HTR-8/SVneo (cell line): ENCODE measurements around the gene PFKFB2.
A peak's percentile ranks its signal among the peaks of the same experiment; 100 is the strongest.
"Not testable (repeated sequence)": the region's sequence is repeated elsewhere in the genome, so short reads cannot be mapped to it uniquely, and the experiment has no call there.

Experiments used
- DNase-seq: peaks from one replicate; pipeline ENCODE4 v3.0.0; 2011; ENCODE audit warnings: low spot score, mixed read lengths; ENCODE audit not compliant: insufficient read length
- FAIRE-seq: peaks from 2 replicates; lab custom pipeline; 2011; peaks lifted over from hg19 to GRCh38; lab: Jason Lieb, UNC

Gene PFKFB2

GRCh38 chr1:207035877-207036551 lies 17.1 kb upstream of the PFKFB2 start:
- no peak for DNase-seq
- FAIRE-seq: no peak

DNA sequence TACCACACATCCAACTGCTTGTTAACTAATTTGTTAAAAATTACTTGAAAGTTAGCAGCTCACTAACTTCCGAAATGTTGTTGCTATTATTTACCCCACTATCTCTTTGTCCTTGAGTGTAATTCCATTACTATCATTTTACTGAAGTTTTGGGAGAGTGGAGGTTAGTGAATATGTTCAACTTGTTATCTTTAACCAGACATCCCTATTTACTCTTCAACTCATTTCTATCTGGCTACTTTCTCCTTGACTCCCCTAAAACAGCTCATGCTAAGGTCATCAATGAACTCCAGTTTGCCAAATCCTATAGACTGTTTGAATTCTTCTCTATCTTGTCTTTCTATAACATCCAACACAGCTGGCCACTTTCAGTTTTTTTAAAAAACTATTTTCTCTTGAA lies 16.2 kb upstream of the PFKFB2 start:
- no peak for FAIRE-seq
- DNase-seq: no peak

DNA sequence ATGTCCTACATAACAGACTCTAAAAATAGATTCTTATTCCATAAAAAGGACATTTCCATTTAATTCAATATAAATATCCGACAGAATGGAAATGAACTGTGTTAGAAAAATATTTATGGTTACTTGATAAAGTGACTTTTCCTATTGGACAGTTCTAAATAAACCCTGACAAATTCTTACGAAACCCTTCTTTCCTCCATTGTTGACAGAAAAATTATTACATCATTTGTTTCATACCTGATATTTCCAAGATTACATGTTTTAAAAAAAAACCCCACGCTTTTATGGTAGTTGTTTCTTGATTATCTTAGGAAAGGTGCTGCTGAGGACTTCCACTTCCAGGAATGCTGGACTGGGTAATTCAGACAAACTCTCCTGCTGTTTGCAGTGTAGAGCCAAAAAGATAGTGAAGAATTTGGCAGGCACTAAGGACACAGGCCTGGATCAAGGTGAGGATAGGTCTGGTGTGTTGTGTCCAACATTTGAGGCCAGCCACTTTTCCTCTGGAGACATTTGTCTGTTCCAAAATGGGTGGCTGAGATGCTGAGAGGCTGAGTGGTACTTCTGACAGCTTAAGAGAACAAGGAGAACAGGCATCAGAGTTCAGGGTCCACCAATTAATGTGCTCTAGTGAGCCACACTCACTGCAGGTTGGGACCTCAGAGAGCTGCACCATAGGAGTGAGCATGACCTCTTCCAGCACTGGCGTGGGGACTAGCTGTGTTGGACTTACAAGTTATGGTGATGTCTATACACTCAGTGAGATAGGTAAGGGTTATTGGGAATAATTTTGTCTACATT lies 13.5 kb upstream of the PFKFB2 start:
- FAIRE-seq (no peak), DNase-seq (no peak)

DNA sequence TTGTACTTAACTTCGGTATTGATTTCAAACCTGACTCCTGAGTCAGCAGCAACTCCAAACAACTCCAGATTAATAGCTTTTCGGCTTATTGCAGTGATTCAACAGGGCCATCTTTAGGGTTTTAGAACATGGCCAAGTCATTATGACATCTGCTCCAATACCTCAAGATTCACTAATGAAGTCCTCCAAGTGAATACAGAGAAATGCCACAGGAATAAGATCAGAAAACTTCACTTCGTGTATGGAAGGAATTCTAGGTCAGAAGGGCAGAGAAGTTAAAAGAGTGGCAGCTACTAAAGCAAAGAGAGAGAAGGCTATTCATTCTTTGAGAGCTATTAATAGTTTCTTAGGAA lies 12.9 kb upstream of the PFKFB2 start:
- FAIRE-seq: no peak
- no peak for DNase-seq

DNA sequence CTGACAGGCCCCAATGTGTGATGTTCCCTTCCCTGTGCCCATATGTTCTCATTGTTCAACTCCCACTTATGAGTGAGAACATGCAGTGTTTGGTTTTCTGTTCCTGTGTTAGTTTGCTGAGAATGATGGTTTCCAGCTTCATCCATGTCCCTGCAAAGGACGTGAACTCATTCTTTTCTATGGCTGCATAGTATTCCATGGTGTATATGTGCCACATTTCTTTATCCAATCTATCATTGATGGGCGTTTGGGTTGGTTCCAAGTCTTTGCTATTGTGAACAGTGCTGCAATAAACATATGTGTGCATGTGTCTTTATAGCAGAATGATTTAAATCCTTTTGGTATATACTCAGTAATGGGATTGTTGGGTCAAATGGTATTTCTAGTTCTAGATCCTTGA lies 11.7 kb upstream of the PFKFB2 start:
- not testable (repeated sequence) for FAIRE-seq, DNase-seq

- no peak for DNase-seq
- no peak for FAIRE-seq
These were observed 7.6 kb upstream of the PFKFB2 start for GRCh38 chr1:207045453-207045852.

- DNase-seq: no peak
These were observed 5.6 kb upstream of the PFKFB2 start for GRCh38 chr1:207047505-207047904.

GRCh38 chr1:207048041-207048440 lies 5.0 kb upstream of the PFKFB2 start:
- FAIRE-seq (no peak), DNase-seq (no peak)

More at GRCh38 chr1:207047505-207047904, 5.6 kb upstream of the PFKFB2 start:
- no peak for FAIRE-seq

- FAIRE-seq: no peak
- no peak for DNase-seq
These were observed 4.0 kb upstream of the PFKFB2 start for GRCh38 chr1:207049054-207049453.

DNA sequence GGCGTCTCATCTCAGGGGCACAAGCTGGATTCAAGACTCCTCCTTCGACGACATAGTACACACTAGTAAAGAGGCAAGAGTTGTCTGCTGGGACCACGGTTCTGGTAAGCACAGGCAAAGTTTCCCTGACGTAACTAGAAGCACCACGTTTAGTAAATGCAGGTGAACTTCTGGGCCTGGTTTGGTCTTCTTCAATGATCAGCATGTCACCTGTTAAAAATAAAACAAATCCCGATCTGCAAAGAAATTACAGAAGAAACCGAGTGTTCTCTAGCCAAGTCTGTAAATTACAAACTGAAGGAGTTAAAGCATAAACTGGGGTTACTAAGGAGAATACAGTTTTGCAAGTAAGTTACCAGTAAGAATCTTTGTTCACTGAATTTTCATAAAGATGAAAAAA lies 3.6 kb upstream of the PFKFB2 start:
- FAIRE-seq (no peak), DNase-seq (no peak)

DNA sequence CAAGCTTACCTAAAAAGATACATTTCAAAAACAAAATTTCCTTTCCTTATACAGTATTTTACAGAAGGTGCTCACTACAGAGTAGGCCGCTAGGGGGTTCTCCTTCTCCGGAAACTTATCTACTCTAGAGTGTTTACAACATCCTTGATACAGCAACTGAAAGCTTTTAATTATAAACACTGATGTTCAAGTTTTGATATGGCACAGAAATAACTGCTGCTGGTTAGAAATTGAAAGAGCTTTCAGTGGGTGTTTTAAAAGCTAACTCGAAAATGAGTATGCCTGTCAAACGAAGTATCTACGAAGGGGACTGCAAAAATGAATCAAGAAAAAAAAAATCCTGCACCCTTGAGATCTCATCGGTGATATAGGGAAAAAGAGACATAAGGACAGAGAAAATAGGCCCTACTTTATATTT lies 3.1 kb upstream of the PFKFB2 start:
- DNase-seq: no peak
- no peak for FAIRE-seq

DNA sequence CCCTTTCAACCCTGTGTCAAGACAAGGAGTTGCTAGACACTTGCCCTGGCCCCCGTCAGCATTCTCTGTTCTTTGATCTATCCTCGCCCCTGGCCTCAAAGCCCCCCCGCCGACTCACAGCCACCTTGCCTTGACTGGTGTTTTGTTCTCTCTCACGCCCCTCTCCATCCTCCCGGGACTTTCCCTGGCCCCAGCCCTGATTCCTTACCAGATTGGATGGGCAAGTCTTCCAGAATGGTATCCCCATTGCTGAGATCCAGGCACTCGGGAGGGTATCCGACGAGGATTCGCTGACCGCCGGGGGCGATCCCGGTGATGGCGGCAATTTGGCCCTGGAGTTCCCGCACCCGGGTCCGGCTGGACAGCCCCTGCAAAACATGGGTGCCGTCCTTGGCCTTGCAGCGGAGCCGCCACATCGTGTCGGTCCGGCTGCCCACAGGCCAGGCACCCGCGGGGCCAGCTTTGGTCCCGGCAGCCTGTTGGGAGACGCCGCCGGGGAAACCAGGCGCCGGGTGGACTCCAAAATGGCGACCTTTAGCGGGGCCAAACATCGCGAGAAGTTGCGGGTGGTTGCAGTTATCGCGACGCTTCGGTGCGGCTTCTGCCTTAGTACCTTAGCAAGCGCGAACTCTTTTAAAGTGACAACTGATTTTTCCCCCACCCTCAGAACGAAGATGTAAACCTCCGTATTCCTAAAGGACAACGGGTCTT lies 2.4 kb upstream of the PFKFB2 start:
- no peak for FAIRE-seq
- DNase-seq: peak; percentile 85

DNA sequence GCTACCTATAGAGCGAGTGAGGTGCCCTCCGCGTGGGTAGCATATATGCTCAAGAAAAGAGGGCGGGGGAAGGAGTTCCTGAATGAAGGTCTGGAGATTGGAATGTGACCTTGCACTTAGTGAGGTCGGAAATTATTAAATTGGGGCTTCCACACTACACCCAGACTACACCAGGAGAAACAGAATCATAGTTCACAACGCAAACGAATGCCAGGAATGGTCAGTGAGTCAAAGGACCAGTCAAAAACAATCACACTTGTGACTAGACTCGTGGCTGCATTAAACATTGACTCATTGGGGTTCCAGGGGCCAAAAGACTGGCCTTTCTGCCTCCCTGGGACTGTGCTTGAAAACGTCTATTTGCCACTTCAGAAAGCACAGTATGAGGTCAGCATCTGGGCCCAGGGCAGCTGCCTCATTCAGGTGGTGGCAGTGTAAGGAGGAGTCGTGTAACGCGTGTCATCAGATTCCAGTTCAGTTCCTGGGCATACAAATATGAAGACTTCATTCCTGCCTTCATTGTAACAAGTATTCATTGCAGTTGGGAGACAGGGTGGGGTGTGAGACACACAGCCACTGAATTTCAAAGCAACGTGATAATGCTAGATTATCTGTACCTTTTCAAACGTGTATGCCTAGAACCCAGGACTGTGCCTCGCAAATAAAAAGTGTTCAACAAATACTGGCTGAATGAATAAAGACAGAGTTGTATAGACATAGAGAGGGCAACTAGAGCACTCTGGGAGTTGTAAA lies 1.7 kb upstream of the PFKFB2 start, which contains the start of gene YOD1:
YOD1 (minus strand) TSS at position 18 of the 753 bp plus-strand sequence. CDS start 178 bp downstream, outside the sequence.
- DNase-seq: peak; percentile 10
- FAIRE-seq: no peak

DNA sequence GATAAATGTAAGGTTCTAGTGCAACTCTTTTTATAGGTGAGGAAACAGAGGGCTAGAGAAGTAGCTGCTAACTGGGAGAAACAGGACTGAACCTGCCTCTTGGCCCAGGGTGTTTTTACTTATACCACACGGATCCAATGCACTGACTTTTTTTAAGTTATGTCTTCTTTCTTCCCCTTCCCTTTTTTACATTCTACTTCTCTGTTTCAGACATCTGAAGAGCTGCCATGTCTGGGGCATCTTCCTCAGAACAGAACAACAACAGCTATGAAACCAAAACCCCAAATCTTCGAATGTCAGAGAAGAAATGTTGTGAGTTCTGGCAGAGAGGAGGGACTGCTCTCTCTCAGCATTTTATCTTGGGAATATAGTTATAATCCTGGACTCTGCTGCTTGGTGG lies 1.4 kb downstream of the PFKFB2 start:
- DNase-seq: no peak

GRCh38 chr1:207055386-207056001 lies 2.4 kb downstream of the PFKFB2 start:
- DNase-seq: no peak
- FAIRE-seq: no peak

More for the DNA sequence above, 1.4 kb downstream of the PFKFB2 start:
- FAIRE-seq: no peak

DNA sequence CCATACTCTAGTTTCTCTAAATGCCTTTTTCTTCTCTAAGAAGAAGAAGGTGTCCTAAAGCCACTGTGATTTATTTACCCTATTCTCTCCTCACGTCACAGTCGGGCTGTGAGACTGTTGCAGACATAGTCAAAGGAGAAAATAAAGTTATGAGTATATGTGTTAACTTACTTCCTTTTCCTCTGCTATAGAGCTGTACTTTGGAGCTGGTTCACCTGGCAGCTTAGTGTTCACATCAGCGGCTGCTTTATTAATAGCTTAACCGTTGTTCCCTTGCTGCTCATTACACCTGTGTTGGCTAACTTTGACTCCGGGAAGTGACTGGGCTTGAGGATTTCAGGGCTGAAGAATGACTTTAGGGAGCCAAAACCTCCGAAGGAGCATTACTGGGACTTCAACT lies 3.6 kb downstream of the PFKFB2 start:
- DNase-seq: no peak
- FAIRE-seq: no peak

DNA sequence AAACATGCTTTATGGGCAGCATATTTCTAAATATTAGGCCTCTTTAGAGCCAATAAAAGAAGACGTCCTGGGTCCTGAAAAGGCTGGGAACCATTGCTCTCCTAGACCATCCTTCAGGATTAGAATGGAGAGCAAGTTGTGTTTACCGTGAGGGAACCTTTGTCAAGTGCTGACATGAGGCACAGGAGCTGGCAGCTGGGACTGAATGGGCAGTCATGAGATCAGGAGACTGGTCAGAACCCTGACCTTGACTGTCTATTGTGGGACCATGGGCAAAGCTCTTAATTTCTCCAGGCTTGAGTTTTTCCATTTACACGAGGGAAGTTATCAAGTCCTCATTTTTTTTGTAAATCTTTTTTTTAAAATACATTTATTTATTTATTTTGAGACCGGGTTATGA lies 5.2 kb downstream of the PFKFB2 start:
- DNase-seq (no peak), FAIRE-seq (no peak)

DNA sequence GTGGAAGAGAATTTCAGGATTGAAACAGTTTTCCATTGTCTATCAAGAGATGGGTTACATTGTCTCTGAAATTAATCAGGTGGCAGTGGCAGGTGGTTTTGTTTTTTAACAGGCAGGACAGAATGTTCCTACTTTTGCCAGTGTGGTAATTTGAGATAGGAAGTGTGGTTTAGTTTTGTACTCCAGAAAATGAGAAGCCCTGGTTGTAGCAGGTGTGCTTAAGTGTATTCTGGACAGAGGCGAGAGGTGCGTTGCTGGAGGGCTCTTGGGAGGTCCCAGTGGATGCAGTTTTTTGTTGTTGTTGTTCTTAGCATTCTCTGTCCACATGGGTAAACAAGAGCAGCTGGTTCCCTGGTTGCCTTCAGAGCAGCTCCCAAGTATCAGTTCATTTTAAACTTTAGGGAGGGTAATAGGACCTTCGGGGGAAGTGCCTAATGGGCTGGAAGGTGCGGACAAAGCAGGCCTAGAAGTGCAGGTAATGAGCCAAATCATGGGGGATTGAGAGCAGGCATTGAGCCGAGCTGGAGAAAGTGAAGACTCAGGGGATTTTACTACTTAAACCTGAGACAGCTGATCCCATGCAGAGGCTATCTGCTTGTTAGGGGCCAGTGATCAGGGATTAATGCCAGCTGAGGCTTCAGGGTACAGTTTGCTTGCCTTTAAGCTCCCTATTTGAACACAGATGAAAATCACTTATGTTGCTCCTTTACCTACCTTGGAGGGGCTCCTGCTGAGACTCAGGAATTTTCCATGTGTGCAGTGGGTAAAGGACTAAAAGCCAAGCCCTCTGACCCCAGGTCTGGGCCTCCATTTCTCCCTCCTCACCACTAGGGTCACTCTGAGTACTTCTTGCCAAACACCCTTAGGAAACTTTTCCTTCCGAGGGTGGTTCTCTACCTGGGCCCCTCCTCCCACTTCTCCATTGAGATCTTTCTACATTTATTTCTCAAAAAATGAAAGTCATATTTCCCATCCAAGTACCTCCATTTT lies 6.1 kb downstream of the PFKFB2 start:
- no peak for DNase-seq
- no peak for FAIRE-seq

DNA sequence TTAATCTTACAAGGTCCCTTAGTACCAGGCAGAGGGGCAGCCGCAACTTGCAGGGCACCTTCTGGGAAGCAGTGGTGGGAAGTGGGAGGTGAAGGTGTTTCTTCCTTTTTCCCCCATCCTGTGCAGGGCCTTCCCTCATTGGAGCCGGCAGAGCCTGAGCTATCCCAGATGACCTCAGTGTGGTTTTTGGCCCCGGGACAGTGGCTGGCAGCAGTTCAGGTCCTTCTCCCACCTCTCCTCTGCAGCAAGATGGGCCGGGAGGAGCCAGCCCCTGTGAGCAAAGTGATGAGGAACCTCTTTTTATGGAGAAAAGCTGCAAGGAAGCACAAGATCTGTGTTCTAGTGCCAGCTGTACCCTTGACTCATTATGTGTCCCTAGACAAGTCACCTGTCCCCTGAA lies 6.8 kb downstream of the PFKFB2 start:
- FAIRE-seq (no peak), DNase-seq (no peak)
